Activated CD4-positive, alpha-beta T cell treated with anti-CD3 and anti-CD28 coated beads, Interleukin-2, amount 10 ng/mL, durations not matched to agents 7 days and 5 days (primary cell): ENCODE data around the gene MTMR12. TPM values are rescaled to one million over a fixed set of nuclear protein-coding genes. Genes with fewer than 3 reads are reported as not detected.
"Not testable (repeated sequence)": the region's sequence is repeated elsewhere in the genome, so short reads cannot be mapped to it uniquely, and the experiment has no call there.

Experiments
- CTCF ChIA-PET: fragments of 350-600 bp; sonication (Branson Sonifier 250); formaldehyde crosslinking; loops from one replicate; lab custom pipeline; 2021; ENCODE audit warnings: antibody characterized with exemption; lab: Charles Lee
- POLR2A ChIA-PET: fragments of 350-600 bp; sonication (Branson Sonifier 250); formaldehyde crosslinking; loops from one replicate; lab custom pipeline; 2021; ENCODE audit warnings: antibody characterized with exemption; lab: Charles Lee
- DNase-seq: peaks from one replicate; pipeline ENCODE4 v3.0.0-alpha.2; 2020
- H3K27ac Mint-ChIP-seq: one replicate; pipeline ENCODE4 v1.8.0; 2021; ENCODE audit warnings: mild to moderate bottlenecking, moderate library complexity, mixed read lengths
- H3K27me3 Mint-ChIP-seq: one replicate; pipeline ENCODE4 v1.8.0; 2021; ENCODE audit warnings: mixed read lengths
- H3K36me3 Mint-ChIP-seq: one replicate; pipeline ENCODE4 v1.8.0; 2021; ENCODE audit warnings: low read depth, mixed read lengths
- H3K4me1 Mint-ChIP-seq: one replicate; pipeline ENCODE4 v1.8.0; 2021; ENCODE audit warnings: mixed read lengths
- H3K4me3 Mint-ChIP-seq: one replicate; pipeline ENCODE4 v1.8.0; 2021; ENCODE audit warnings: mild to moderate bottlenecking, moderate library complexity, mixed read lengths
- H3K9me3 Mint-ChIP-seq: one replicate; pipeline ENCODE4 v1.8.0; 2021; ENCODE audit warnings: mixed read lengths
- total RNA-seq, 2 experiments: library from RNA; stranded (reverse); gene quantifications; one replicate each; pipeline ENCODE4 v1.2.3, GENCODE V29; 2021

The MTMR12 gene
- total RNA-seq, 2 experiments from 2014 or later, result 24.3 to 29.1 TPM

DNA sequence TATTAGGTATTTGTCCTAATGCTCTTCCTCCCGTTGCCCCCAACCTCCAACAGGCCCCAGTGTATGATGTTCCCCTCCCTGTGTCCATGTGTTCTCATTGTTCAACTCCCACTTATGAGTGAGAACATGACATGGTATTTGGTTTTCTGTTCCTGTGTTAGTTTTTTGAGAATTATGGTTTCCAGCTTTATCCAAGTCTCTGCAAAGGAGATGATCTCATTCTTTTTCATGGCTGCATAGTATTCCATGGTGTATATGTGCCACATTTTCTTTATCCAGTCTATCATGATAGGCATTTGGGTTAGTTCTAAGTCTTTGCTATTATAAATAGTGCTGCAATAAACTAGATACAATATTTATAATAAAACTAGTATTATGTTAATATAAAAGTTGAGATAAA, 98.4 kb downstream of the MTMR12 start:
- peaks cover 14% of the 10 kb centered on the region for H3K4me1 Mint-ChIP-seq
- H3K9me3 Mint-ChIP-seq, H3K36me3 Mint-ChIP-seq, H3K4me3 Mint-ChIP-seq, H3K27me3 Mint-ChIP-seq, DNase-seq, POLR2A ChIA-PET, H3K27ac Mint-ChIP-seq: not testable (repeated sequence)
- CTCF ChIA-PET, result interaction anchor here (1.3 kb wide), 1 partner anchor 16 kb away, joined by 5 read pairs; no protein-coding TSS in a partner anchor

DNA sequence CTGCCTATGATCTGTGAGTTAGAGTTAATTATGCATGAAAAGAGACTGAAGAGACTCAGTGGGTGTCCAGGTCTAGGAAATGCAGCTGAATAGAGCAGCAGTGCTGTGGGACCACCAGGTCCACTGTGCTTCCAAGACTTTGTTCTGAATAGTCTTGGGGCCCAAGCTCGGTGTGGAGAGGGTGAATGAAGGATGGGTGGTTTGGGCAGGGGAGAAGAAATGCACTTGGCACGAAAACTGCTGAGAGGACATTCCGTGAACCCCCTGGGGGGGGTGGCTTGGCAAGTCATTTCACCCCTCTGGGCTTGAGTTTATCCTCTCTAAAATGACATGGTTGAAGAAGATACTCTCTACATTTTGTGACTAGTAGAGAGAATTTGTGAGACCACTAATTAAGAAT, 102.6 kb downstream of the MTMR12 start:
- Mint-ChIP-seq H3K27me3 (no peaks in the 10 kb centered on the region), H3K4me3 (no peak overlapping the region), H3K4me1 (peaks cover 14% of the 10 kb centered on the region), H3K9me3 (peaks cover 3% of the 10 kb centered on the region), H3K27ac (peak overlapping the region; percentile 91), H3K36me3 (peaks cover 1% of the 10 kb centered on the region)
- no peak for DNase-seq
- CTCF ChIA-PET, result interaction anchor here (0.7 to 1.3 kb wide), 4 partner anchors 20 to 795 kb away, joined by 3 to 4 read pairs (median 3); no protein-coding TSS in a partner anchor
- POLR2A ChIA-PET, result no interaction called here

GRCh38 chr5:32208837-32209236, 103.9 kb downstream of the MTMR12 start:
- H3K4me1 Mint-ChIP-seq, result peaks cover 14% of the 10 kb centered on the region
- H3K9me3 Mint-ChIP-seq, DNase-seq, CTCF ChIA-PET, H3K27ac Mint-ChIP-seq, POLR2A ChIA-PET, H3K27me3 Mint-ChIP-seq, H3K36me3 Mint-ChIP-seq, H3K4me3 Mint-ChIP-seq: not testable (repeated sequence)

- ChIA-PET CTCF (interaction anchor here (1.0 to 1.8 kb wide), 5 partner anchors 12 to 122 kb away, joined by 3 to 5 read pairs (median 3); no protein-coding TSS in a partner anchor), POLR2A (no interaction called here)
- Mint-ChIP-seq H3K27ac (no peak overlapping the region), H3K4me3 (no peak overlapping the region), H3K4me1 (peaks cover 14% of the 10 kb centered on the region), H3K9me3 (peaks cover 3% of the 10 kb centered on the region), H3K27me3 (no peaks in the 10 kb centered on the region), H3K36me3 (peaks cover 1% of the 10 kb centered on the region)
- DNase-seq, result no peak
These were observed 105.4 kb downstream of the MTMR12 start for GRCh38 chr5:32207355-32207634.

- Mint-ChIP-seq H3K36me3 (peaks cover 1% of the 10 kb centered on the region), H3K4me3 (no peak overlapping the region), H3K27me3 (no peaks in the 10 kb centered on the region), H3K27ac (no peak overlapping the region), H3K4me1 (peaks cover 14% of the 10 kb centered on the region), H3K9me3 (peaks cover 3% of the 10 kb centered on the region)
- POLR2A ChIA-PET, result no interaction called here
- CTCF ChIA-PET, result interaction anchor here (1.0 to 1.8 kb wide), 5 partner anchors 13 to 123 kb away, joined by 3 to 5 read pairs (median 3); no protein-coding TSS in a partner anchor
- no peak for DNase-seq
These were observed 106.0 kb downstream of the MTMR12 start for GRCh38 chr5:32206509-32207354.

DNA sequence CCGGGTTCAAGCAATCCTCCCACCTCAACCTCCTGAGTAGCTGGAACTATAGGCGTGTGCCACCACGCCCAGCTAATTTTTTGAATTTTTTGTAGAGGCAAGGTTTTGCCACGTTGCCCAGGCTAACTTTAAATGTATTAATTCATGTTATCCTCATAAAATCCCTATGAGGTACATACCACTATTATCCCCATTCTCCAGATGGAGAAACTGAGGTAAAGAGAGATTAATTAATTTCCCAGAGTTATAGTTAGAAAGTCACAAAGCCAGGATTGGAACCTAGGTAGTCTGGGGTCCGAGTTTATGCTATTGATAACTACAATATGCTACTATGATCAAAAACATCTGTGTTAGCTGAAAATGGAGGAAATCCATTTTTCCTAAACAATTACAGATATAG, 106.7 kb downstream of the MTMR12 start:
- no peaks in the 10 kb centered on the region for H3K27me3 Mint-ChIP-seq

DNA sequence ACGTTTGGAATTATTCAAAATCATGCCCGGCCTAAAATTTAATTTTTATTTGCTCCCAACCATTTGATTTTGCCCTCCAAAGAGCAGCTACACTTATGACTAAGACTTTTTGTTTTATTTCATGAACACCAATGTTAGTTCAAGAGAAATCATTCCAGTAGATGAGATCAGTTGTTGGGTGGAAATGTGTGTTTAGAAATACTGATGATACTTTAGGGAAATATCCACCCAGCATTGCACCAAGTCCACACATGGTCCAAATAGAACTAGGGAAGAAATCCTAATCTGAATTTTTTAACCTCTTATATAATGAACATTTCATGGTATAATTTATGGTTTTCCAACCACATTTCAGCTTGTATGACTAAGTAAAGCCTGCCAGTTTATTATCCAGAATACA, 110.3 kb downstream of the MTMR12 start:
- no peaks in the 10 kb centered on the region for H3K36me3 Mint-ChIP-seq
- no peaks in the 10 kb centered on the region for H3K27me3 Mint-ChIP-seq
- ChIA-PET CTCF (no interaction called here), POLR2A (no interaction called here)
- H3K27ac Mint-ChIP-seq, result no peak overlapping the region
- no peaks in the 10 kb centered on the region for H3K4me1 Mint-ChIP-seq
- H3K9me3 Mint-ChIP-seq, result no peaks in the 10 kb centered on the region
- no peak overlapping the region for H3K4me3 Mint-ChIP-seq
- DNase-seq, result no peak

More for the DNA sequence above, 106.7 kb downstream of the MTMR12 start:
- Mint-ChIP-seq H3K4me1 (peaks cover 10% of the 10 kb centered on the region), H3K4me3 (no peak overlapping the region), H3K36me3 (peaks cover 1% of the 10 kb centered on the region), H3K27ac (no peak overlapping the region), H3K9me3 (peaks cover 3% of the 10 kb centered on the region)
- ChIA-PET POLR2A (no interaction called here), CTCF (interaction anchor here (0.8 to 1.8 kb wide), 5 partner anchors 14 to 123 kb away, joined by 3 to 5 read pairs (median 3); no protein-coding TSS in a partner anchor)
- DNase-seq, result no peak

DNA sequence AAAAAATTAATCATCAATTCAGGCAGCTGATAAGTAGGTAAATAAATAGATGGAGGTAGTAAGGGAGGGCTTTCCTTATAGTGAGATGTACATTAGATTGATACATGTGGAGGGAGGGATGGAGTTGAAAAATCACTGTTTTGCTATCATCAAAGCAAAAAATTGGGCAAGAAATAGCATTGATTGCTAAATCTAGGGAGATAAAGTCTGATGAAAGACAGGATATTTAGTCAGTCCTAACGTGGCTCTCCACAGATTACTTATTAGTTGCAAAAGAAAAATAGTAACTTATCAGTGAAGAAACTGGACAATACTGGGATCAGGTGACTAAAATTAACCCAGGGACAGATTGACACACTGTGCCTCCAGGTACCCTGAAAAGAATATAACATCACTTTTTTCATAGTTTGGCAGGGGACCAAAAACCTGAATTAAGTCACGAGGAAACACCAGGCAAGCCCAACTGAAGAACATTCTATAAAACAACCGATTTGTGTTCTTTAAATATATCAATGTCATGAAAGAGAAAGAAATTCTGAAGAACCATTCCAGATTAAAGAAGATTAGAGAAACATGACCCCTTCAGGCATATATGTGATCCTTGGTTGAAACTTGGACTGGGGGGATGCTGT, 111.5 kb downstream of the MTMR12 start:
- ChIA-PET CTCF (no interaction called here), POLR2A (no interaction called here)
- no peak for DNase-seq
- Mint-ChIP-seq H3K27ac (no peak overlapping the region), H3K36me3 (no peaks in the 10 kb centered on the region), H3K27me3 (no peaks in the 10 kb centered on the region), H3K9me3 (no peaks in the 10 kb centered on the region), H3K4me1 (no peaks in the 10 kb centered on the region), H3K4me3 (no peak overlapping the region)

DNA sequence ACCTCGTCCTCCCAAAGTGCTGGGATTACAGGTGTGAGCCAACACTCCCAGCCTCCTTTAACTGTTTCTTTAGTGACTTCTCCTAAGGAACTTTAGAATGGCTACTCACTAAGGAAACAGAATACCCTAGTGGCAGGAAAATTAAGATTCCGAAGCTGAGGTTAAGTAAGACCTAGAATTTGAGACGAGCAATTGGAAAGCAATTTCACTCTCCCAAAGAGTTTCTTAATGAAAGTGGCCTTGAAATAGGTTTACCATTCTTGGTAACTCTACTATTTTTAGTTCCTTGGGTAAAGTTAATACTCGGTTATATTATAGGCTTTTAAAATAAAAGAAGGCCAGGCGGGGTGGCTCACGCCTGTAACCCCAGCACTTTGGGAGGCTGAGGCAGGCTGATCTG, 115.7 kb downstream of the MTMR12 start:
- ChIA-PET CTCF (no interaction called here), POLR2A (no interaction called here)
- Mint-ChIP-seq H3K9me3 (no peaks in the 10 kb centered on the region), H3K27me3 (peaks cover 11% of the 10 kb centered on the region), H3K4me1 (peaks cover 3% of the 10 kb centered on the region), H3K27ac (no peak overlapping the region), H3K4me3 (no peak overlapping the region), H3K36me3 (no peaks in the 10 kb centered on the region)
- no peak for DNase-seq

GRCh38 chr5:32195265-32195664, 117.5 kb downstream of the MTMR12 start:
- no peaks in the 10 kb centered on the region for H3K9me3 Mint-ChIP-seq
- CTCF ChIA-PET, result no interaction called here
- POLR2A ChIA-PET, result no interaction called here
- peaks cover 12% of the 10 kb centered on the region for H3K27me3 Mint-ChIP-seq
- H3K36me3 Mint-ChIP-seq, result no peaks in the 10 kb centered on the region
- H3K4me1 Mint-ChIP-seq, result peaks cover 3% of the 10 kb centered on the region
- H3K27ac Mint-ChIP-seq, result no peak overlapping the region
- no peak for DNase-seq
- no peak overlapping the region for H3K4me3 Mint-ChIP-seq

- Mint-ChIP-seq H3K36me3 (no peaks in the 10 kb centered on the region), H3K27me3 (peaks cover 12% of the 10 kb centered on the region), H3K9me3 (no peaks in the 10 kb centered on the region), H3K4me3 (no peak overlapping the region), H3K27ac (no peak overlapping the region), H3K4me1 (peaks cover 3% of the 10 kb centered on the region)
- ChIA-PET CTCF (interaction anchor here (0.5 to 1.6 kb wide), 3 partner anchors 9 to 193 kb away, joined by 3 to 5 read pairs (median 3); no protein-coding TSS in a partner anchor), POLR2A (no interaction called here)
- no peak for DNase-seq
These were observed 119.1 kb downstream of the MTMR12 start for GRCh38 chr5:32193591-32193990.

GRCh38 chr5:32190095-32190494, 122.6 kb downstream of the MTMR12 start:
- Mint-ChIP-seq H3K27ac (no peak overlapping the region), H3K27me3 (peaks cover 12% of the 10 kb centered on the region), H3K4me3 (no peak overlapping the region), H3K36me3 (no peaks in the 10 kb centered on the region), H3K9me3 (peaks cover 5% of the 10 kb centered on the region), H3K4me1 (peaks cover 3% of the 10 kb centered on the region)
- ChIA-PET POLR2A (no interaction called here), CTCF (interaction anchor here (0.6 to 1.2 kb wide), 2 partner anchors 8 to 21 kb away, joined by 3 to 6 read pairs; no protein-coding TSS in a partner anchor)
- no peak for DNase-seq

- DNase-seq, result no peak
- Mint-ChIP-seq H3K4me3 (no peak overlapping the region), H3K9me3 (peaks cover 6% of the 10 kb centered on the region), H3K27me3 (peaks cover 5% of the 10 kb centered on the region), H3K4me1 (peaks cover 2% of the 10 kb centered on the region), H3K27ac (no peak overlapping the region), H3K36me3 (no peaks in the 10 kb centered on the region)
- ChIA-PET CTCF (interaction anchor here (2.5 kb wide), 1 partner anchor 14 kb away, joined by 4 read pairs; the partner anchor contains the start of gene GOLPH3), POLR2A (no interaction called here)
These were observed 125.1 kb downstream of the MTMR12 start for GRCh38 chr5:32187675-32188074.
